ENCODE results near the gene LENEP. TPM values are rescaled to one million over a fixed set of nuclear protein-coding genes. Genes with fewer than 3 reads are reported as not detected.
A peak's percentile ranks its signal among the peaks of the same experiment; 100 is the strongest.

The LENEP gene
- total and polyA plus RNA-seq, 8 donors: 0.29 TPM; not detected in 7

DNA sequence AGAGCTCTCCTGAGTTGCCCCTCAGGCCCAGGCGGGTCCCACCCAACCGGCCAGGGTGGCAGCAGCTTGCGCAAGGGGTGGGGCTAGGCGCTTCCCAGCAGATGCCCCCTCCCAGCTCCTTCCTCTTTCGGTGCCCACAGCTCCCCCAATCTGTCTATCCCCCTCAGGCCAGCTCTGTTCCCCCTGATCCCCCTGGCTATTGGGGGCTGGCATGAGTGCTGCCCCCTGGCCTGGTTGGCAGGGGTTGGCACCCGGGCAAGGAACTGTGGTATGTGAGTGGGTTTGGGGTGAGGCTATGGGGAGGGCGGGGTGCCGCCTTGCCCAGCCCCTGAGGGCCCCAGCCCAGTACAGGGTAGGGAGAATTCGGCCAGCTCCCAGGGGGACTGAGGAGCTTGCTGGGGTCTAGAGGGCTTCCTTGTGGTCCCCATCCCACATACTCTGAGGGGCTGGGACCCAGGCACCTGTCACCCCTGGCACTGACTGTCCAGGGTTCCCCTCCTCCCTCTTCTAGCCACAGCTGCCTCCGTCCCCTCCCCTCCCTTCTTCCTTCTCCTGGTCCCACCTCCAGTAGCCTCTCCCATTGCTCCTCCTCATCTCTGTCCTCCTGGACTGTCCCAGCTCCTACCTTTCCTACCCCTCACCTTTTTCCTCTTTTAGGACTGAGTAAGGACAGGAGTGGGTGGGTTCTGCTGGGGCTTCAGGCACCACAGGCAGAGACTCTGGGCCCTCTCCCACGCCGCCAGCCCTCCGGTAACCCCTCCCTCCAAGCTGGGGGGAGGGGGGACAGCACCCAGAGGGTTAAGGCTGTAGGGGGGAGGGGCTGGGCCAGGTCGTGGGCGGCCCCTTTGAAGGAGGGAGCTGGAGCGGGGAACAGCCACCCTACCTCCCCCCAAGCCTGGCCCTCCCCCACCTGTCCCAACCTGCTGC lies 14.9 kb downstream of the LENEP start:
- no peaks in the 10 kb centered on the region for H3K9me3 ChIP-seq
- H3K4me3 ChIP-seq: peak overlapping the region in 2 of 4 donors; percentile 13 to 23
- ATAC-seq (no peak), DNase-seq (peak in 1 of 6 donors; percentile 54), FAIRE-seq (no peak)
- 53 to 59% methylated on average over 16 of the region's 16 CpGs for WGBS, 2 donors
- H3K27me3 ChIP-seq: no peaks in the 10 kb centered on the region
- intact Hi-C loops (cut with DNase I): no loop called here
- peak overlapping the region; percentile 22 to 51 (median 43) for H3K27ac ChIP-seq
- no peaks in the 10 kb centered on the region for H3K36me3 ChIP-seq
- TF ChIP-seq, protein P1, sequence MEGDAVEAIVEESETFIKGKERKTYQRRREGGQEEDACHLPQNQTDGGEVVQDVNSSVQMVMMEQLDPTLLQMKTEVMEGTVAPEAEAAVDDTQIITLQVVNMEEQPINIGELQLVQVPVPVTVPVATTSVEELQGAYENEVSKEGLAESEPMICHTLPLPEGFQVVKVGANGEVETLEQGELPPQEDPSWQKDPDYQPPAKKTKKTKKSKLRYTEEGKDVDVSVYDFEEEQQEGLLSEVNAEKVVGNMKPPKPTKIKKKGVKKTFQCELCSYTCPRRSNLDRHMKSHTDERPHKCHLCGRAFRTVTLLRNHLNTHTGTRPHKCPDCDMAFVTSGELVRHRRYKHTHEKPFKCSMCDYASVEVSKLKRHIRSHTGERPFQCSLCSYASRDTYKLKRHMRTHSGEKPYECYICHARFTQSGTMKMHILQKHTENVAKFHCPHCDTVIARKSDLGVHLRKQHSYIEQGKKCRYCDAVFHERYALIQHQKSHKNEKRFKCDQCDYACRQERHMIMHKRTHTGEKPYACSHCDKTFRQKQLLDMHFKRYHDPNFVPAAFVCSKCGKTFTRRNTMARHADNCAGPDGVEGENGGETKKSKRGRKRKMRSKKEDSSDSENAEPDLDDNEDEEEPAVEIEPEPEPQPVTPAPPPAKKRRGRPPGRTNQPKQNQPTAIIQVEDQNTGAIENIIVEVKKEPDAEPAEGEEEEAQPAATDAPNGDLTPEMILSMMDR (IDR thresholded peaks at IDR 0.05): no peak
- H3K4me1 ChIP-seq: peaks cover 32 to 58% (median 34%) of the 10 kb centered on the region in 3 donors

DNA sequence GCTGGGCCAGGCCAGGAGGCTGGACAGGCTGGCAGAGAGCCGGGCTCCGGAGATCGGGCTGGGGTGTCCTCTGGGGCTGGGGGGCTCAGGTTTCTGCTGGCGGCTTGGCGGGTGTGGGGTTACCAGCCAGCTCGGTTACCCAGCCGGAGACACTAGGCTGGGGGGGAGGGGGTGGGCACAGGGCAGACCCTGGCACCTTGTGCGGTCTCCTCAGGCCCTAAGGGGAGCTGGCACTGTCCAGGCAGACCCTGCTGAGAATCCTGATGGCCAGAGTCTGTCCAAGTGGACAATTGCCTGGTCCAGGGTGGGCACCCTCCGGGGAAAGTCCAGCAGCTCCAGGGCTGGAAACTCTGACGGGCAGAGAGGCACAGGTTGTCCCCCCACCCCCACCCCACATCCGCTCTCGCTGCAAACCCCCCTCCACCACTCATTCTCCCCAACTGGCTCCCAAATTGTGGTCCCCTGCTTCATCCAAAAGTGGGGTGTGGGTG lies 15.9 kb downstream of the LENEP start:
- FAIRE-seq (no peak), ATAC-seq (no peak), DNase-seq (no peak)
- intact Hi-C loops (cut with DNase I): no loop called here
- Histone ChIP-seq H3K27me3 (no peaks in the 10 kb centered on the region), H3K36me3 (peaks cover 0 to 2% (median 0%) of the 10 kb centered on the region in 3 donors), H3K4me1 (peaks cover 32 to 58% (median 34%) of the 10 kb centered on the region in 3 donors), H3K4me3 (peak overlapping the region in 1 of 4 donors; percentile 23), H3K27ac (peak overlapping the region in 2 of 4 donors; percentile 22 to 51), H3K9me3 (no peaks in the 10 kb centered on the region)
- WGBS, 2 donors: 88 to 91% methylated on average over 11 to 12 of the region's 12 CpGs
- TF ChIP-seq, protein P1 (IDR thresholded peaks at IDR 0.05): no peak

DNA sequence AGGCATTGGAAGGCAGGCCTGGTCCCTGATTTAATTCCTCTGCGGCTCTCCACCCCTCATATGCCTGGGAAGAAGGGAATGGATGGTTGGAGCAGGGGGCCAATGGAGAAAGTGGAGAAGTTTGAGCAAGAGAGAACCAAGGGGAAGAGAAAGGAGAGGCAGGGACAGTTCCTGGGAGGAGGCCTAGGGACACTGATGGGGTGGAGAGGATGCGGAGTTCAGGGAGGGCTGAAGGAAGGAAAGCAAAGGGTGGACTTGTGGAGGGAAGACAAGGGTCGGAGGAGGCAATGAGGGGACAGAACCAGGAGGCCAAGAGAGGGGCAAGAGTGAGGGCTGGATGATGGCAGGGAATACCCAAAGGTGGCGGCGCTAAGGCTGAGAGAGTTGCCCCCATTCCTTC lies 16.4 kb downstream of the LENEP start:
- ATAC-seq (no peak), DNase-seq (no peak), FAIRE-seq (no peak)
- WGBS, 2 donors: 90 to 97% methylated on average over 5 of the region's 5 CpGs
- H3K27me3 ChIP-seq: no peaks in the 10 kb centered on the region
- peaks cover 0 to 7% (median under 1%) of the 10 kb centered on the region in 3 donors for H3K36me3 ChIP-seq
- intact Hi-C loops (cut with DNase I): loop anchor here in 2 of 3 donors (10.0 kb wide), 1 partner anchor 45 kb away; the partner anchor contains the start of gene PYGO2 (in 2 of the 2)
- H3K4me1 ChIP-seq: peaks cover 32 to 54% (median 34%) of the 10 kb centered on the region in 3 donors
- no peak overlapping the region for H3K27ac ChIP-seq
- H3K4me3 ChIP-seq: peak overlapping the region in 1 of 4 donors; percentile 23
- TF ChIP-seq, protein P1 (IDR thresholded peaks at IDR 0.05): no peak
- no peaks in the 10 kb centered on the region for H3K9me3 ChIP-seq

DNA sequence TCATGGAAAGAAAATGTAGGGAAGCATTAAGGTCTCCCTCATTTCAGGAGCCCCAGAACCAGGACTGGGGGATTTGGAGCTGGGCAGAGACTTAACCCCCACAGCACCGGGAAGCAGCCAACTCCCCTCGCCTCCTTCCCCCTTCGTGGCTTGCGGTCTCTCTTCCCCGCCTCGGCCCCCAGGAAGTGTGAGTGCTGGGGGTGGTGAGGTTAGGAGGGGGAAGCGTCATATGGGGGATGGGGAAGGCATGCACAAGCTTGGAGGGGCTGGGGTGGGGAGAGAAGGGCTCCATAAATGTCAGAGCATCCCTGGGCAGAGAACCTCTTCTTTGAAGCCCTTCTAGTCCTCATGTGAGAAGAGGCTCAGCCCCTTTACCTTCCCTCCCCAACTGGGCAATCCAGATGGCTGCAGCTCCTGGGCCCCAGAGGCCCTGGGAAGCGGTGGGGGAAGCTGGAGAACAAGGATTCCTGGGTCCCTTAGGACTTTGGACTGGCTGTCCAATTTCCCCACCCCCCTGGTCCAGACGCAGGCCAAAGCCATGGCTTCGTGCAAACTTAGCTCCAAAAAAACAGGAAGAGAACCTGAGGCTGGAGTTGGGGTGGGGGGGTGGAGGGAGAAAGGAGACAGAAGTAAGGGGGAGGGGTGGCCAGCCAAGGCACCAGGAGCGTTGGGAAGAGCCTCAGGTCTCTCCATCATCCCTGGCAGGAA lies 17.0 kb downstream of the LENEP start:
- Histone ChIP-seq H3K27ac (peak overlapping the region in 1 of 4 donors; percentile 30), H3K4me3 (peak overlapping the region in 1 of 4 donors; percentile 5), H3K27me3 (no peaks in the 10 kb centered on the region), H3K9me3 (no peaks in the 10 kb centered on the region), H3K36me3 (peaks cover 0 to 13% (median 7%) of the 10 kb centered on the region in 3 donors), H3K4me1 (peaks cover 32 to 48% (median 34%) of the 10 kb centered on the region in 3 donors)
- FAIRE-seq: no peak
- DNase-seq: no peak
- 52 to 61% methylated on average over 11 of the region's 11 CpGs for WGBS, 2 donors
- no peak for ATAC-seq
- intact Hi-C loops (cut with DNase I): loop anchor here in 2 of 3 donors (10.0 kb wide), 1 partner anchor 46 kb away; the partner anchor contains the start of gene PYGO2 (in 2 of the 2)
- TF ChIP-seq, protein P1 (IDR thresholded peaks at IDR 0.05): no peak

Data from pancreas (tissue), 10 donors.